A673 (cell line): Measurements from ENCODE around the gene PEX19.

ENCODE experiments used
- EZH2 ChIP-seq: fragments of 200-600 bp; sonication (generic); IDR thresholded peaks from 2 replicates; pipeline ENCODE4 v1.6.1; 2017; ENCODE audit warnings: borderline replicate concordance, low read depth, mild to moderate bottlenecking, mixed read lengths, antibody characterized with exemption, low read length; ENCODE audit not compliant: poor library complexity, severe bottlenecking
- TF ChIP-seq, protein P1 (sequence below): fragments of 300-800, 200-600 bp; sonication (generic); conservative IDR thresholded peaks from 2 replicates; pipeline ENCODE4 v1.5.1; 2017; ENCODE audit warnings: low read depth, mild to moderate bottlenecking, antibody characterized with exemption, low read length, moderate library complexity, mixed read lengths

DNA sequence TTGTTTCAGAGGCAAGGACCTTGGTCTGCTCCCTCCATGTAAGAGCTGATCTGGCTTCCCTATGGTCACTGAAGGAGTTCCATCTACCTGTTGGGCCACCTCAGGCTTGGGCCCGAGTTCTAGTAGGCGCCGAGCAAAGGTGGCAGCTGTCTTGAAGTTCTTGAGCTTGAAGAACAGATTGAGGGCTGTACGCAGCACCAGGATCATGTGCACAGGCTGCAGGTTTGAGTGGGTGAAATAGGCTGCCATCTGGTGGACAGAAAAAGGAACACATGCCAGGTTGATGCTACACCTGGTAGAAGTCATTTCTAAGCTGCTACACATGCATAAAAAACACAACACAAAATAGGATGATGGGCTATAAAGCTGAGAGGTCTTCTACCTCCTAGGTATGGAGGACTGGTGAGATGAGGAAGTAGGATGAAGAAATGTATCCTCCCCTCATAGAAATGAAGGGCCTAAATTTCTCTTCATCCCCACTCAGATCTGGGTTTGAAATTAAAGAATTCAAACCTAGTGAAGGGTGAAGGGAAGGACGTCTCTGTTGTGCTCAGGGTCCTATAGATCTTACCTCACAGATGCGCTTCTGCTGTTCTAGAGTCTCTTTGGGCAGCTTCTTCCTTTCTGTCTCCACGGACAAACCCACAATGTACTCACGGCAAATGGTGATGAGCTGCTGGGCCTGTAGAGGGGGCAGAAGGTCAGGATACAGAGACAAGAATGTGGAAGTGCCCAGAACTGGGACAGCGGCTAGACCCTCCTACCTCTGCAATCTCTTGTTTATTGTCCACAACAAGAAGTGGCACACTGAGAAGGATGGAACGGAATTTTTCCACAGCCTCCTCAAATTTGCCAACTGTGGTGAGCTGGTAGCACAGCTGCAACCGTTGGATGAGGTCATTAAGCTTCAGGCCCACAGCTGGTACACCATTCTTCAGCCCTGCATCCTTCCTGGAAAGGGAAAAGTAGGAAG, 6.6 kb upstream of the PEX19 start:
- TF ChIP-seq, protein P1, sequence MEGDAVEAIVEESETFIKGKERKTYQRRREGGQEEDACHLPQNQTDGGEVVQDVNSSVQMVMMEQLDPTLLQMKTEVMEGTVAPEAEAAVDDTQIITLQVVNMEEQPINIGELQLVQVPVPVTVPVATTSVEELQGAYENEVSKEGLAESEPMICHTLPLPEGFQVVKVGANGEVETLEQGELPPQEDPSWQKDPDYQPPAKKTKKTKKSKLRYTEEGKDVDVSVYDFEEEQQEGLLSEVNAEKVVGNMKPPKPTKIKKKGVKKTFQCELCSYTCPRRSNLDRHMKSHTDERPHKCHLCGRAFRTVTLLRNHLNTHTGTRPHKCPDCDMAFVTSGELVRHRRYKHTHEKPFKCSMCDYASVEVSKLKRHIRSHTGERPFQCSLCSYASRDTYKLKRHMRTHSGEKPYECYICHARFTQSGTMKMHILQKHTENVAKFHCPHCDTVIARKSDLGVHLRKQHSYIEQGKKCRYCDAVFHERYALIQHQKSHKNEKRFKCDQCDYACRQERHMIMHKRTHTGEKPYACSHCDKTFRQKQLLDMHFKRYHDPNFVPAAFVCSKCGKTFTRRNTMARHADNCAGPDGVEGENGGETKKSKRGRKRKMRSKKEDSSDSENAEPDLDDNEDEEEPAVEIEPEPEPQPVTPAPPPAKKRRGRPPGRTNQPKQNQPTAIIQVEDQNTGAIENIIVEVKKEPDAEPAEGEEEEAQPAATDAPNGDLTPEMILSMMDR, result peak; percentile 88
- TF ChIP-seq EZH2, result no peak
